HG03139 (cell line): Measurements from ENCODE around the gene ACSL4.
"Not testable (repeated sequence)": the region's sequence is repeated elsewhere in the genome, so short reads cannot be mapped to it uniquely, and the experiment has no call there.

Source experiments
- ATAC-seq: cut with Tn5 transposase; IDR thresholded peaks from one replicate; pipeline ENCODE4 v1.9.1; 2021; ENCODE audit not compliant: unreplicated experiment

The ACSL4 gene

GRCh38 chrX:109732017-109732801, 848 bp downstream of the ACSL4 start:
- ATAC-seq: peak; percentile 31

GRCh38 chrX:109728173-109728535, 4.9 kb downstream of the ACSL4 start:
- ATAC-seq: no peak

GRCh38 chrX:109724971-109725370, 8.1 kb downstream of the ACSL4 start:
- not testable (repeated sequence) for ATAC-seq

DNA sequence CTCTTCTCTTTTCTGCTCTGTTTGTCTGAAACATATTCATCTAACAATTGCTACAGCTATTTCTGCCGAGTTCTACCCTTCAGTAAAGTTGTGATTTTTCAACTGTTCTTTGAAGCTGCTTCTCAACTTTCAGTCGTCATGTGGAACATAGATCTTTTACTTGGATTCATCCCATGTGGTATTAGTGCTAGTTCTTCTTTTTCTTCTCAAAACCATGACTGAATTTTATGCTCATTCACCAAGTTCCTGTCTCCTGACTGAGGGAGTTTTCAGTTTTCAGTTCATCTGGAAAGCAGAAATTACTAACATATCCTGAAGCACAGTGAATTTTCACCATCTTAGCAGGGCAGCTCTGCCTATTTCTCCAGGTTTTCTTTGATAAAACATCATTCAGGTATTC, 12.1 kb downstream of the ACSL4 start:
- no peak for ATAC-seq

DNA sequence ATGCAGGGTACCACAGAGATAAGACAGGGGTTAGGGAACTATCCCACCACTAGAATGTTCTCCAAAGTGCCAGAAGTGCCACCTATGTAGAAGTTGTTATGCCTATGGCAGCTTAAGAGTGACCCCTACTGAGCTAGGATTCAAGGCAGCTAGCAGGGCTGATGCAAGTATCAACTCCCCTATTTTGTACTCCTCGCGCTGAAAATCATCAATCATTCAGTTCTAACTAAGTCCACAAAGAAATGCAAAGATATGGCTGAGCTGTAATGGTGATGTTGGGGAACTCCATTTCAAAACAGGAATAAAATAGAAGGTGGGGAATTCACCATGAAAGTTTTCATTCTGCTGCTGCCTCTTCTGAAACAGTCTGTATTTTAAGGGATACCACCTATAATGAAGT, 13.8 kb downstream of the ACSL4 start:
- no peak for ATAC-seq

DNA sequence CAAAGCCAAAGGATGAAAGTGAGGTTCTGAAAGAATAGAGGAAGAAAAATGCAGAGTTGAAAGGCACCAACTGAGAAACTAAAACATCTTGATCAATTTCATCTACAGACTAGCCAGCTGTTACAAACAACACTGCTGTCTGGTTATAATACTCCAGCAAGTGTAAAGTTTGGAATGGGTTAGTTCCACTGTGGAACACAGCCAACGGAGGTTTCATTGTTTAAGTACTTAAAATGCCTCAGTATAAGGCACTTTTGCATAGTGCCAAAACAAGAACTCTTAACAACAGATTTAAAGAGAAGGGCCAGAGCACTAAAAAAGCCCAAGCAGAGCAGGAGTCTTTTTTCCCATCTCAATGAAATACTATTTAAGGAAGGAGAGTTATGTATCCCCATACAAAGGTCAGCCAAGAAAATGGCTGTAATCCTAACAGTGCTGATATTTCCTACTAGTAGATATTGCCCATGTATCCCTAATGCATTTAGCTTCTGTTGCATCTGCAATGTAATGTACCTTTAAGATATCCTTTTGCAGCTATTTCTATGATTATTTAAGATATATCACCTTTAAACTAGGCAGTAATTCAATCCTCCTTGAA, 16.5 kb downstream of the ACSL4 start:
- no peak for ATAC-seq

DNA sequence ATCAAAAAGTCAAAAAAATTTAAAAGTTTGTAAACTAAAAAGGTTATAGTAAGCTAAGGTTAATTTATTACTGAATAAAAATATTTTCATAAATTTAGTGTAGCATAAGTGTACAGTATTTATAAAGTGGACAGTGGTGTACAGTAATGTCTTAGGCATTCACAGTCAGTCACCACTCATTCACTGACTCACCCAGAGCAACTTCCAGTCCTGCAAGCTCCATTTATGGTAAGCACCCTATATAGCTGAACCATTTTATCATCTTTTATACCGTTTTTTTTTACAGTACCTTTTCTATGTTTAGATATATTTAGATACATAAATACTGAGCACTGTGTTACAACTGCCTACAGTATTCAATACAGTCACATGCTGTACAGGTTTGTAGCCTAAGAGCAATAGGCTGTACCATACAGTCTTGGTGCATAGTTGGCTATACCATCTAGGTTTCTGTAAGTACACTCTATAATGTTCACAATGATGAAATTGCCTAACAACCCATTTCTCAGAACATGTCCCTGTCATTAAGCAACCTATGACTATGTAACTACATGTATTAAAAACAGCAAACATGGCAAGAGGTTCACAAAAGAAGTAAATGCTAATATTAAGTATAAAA, 18.6 kb downstream of the ACSL4 start:
- no peak for ATAC-seq

DNA sequence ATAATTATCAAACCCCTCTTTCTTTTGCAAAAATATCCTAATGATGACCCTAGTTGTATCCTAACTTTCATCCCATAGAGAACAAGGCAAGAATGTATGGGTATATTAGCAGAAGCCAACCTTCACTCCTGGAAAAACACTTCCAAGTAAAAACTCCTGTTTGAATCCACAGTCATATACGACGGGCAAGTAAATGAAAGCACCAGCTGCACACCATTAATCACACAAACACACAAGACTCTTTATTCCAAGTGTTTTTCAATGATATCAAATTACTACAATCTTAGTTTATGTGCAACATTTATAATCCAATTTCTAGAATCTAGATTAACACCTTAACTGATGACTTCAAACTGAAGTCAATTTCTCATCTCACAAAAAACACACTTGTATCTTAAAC, 22.9 kb downstream of the ACSL4 start:
- no peak for ATAC-seq

GRCh38 chrX:109709129-109709631, 23.9 kb downstream of the ACSL4 start:
- ATAC-seq: peak; percentile 59

DNA sequence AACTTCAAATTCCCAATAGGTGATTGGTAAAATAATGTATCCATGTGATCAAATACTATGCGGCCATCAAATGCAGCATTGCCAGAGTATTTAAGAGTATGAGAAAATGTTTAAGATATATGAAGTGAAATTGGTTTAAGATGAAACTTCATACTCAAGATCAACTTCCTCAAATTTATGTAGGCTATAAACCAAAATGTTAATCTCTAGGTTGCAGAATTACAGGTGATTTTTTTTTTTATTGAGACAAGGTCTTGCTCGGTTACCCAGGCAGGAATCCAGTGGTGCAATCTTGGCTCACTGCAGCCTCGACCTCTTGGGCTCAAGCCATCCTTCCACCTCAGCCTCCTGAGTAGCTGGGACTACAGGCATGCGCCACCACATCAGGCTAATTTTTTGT, 25.3 kb downstream of the ACSL4 start:
- no peak for ATAC-seq

DNA sequence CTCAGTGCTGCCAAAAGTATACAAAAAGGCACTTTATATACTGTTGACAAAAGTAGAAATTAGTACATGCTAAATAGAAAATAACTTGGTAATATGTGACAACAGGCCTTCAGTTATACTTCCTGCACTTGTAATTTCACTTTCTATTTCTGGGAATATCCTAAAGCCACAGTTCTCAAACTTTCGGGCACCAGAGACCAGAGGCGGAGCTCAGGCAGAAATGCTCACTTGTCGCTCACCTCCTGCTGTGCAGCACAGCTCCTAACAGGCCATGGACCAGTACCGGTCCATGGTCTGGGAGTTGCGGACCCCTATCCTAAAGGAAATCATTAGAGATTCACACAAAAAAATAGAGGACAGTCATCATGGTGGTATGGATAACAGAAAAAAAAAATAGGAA, 25.7 kb downstream of the ACSL4 start:
- ATAC-seq: no peak

DNA sequence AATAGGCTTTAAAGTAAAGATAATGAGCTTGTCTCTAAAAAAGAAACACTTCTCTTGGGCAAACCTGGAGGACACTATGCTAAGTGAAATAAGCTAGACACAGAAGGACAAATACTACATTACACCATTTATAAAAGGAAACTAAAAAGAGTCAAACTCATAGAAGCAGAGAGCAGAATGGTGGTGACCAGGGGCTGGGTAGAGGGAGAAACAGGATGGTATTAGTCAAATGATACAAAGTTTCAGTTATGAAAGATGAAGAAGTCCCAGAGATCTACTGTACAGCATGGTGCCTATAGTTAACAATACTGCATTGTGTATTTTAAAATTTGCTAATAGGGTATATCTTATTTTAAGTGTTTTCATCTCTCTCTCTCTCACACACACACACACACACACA, 28.5 kb downstream of the ACSL4 start:
- peak; percentile 66 for ATAC-seq

GRCh38 chrX:109697855-109698254, 35.2 kb downstream of the ACSL4 start:
- ATAC-seq: no peak

DNA sequence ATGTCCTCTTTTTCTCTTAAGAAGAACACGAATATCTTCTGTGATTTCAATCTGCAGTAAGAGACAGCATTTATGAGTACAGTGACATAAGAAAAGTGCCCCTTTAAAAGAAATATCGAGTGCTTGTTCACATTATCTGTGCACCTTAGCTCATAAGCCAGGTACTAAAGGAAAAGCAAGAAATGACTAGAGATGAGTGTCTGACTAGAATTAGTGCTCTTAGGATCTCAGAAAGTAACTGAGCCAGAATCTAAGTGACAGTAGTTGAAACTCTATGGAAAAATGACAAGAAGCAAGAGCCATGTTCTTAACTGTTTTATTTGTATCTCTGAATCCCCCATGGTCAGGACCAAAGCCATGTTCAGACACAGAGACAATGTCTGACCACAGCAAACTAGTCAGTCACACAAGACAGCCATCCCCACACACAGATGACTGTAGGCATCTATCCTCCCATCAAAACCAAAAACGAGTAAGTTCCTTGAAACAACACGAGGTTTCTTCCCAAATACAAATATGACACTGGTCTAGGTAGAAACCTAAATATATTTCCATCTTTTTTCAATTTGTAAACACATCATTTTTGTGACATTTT, 36.8 kb downstream of the ACSL4 start:
- ATAC-seq: no peak

- no peak for ATAC-seq
Observed at GRCh38 chrX:109695637-109696036, 37.4 kb downstream of the ACSL4 start.

DNA sequence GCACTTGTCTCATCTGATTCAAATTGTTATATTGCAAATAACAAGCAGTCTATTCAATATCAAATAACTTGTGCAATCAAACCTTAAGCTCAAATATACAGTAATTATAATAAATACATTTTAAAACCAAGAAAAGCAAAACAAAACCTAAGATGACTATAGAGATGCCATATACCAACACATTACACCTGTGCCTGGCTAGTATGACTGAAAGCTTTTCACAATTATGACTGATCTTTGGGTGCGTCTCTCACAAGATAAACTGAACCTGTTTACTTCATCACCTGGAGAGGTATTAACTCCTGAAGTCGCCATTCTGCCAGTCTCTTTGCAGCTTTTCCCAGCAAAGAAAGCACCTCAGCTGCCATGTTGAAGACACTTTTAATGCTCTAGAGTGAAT, 41.3 kb downstream of the ACSL4 start:
- no peak for ATAC-seq

DNA sequence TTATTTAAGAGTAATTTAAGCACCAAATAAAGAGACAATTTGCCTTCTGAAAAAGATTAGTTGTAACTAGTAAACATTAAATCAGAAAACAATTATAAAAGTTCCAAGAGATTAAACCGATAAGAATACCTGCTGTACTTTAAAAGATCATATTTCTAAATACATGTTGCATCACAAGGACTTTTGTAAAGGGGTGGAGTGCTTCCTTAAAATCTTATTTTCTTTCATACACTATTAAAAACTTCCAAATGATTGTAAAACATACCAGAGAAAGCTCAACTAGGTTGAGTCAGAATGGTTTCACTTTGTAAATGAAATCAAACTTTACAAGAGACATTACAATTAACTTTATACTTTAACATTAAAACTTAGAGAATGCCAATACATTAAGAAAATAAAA, 41.8 kb downstream of the ACSL4 start:
- ATAC-seq: no peak

GRCh38 chrX:109687903-109688302, 45.2 kb downstream of the ACSL4 start:
- ATAC-seq: no peak

GRCh38 chrX:109685656-109686078, 47.4 kb downstream of the ACSL4 start:
- no peak for ATAC-seq

- no peak for ATAC-seq
Observed at GRCh38 chrX:109684136-109684535, 48.9 kb downstream of the ACSL4 start.

GRCh38 chrX:109681475-109682081, 51.5 kb downstream of the ACSL4 start:
- no peak for ATAC-seq
